HG02970 (cell line): ENCODE results near the gene DUOXA2.

Experiments used
- ATAC-seq: cut with Tn5 transposase; IDR thresholded peaks from one replicate; pipeline ENCODE4 v1.9.1; 2021; ENCODE audit warnings: mild to moderate bottlenecking, moderate library complexity, moderate number of reproducible peaks; ENCODE audit not compliant: unreplicated experiment, low FRiP score

Gene DUOXA2

GRCh38 chr15:45151998-45152828 lies 38.1 kb downstream of the DUOXA2 start:
- no peak for ATAC-seq

- ATAC-seq: no peak
Measured at GRCh38 chr15:45155739-45156138, 41.6 kb downstream of the DUOXA2 start.

GRCh38 chr15:45156744-45157455 lies 42.8 kb downstream of the DUOXA2 start:
- ATAC-seq: no peak

- no peak for ATAC-seq
Measured at GRCh38 chr15:45157974-45158373, 43.8 kb downstream of the DUOXA2 start.

GRCh38 chr15:45161666-45162065 lies 47.5 kb downstream of the DUOXA2 start:
- ATAC-seq: no peak

GRCh38 chr15:45162771-45163507 lies 48.8 kb downstream of the DUOXA2 start:
- ATAC-seq: no peak

GRCh38 chr15:45163508-45163856 lies 49.4 kb downstream of the DUOXA2 start:
- ATAC-seq: no peak

- ATAC-seq: no peak
Measured at GRCh38 chr15:45164914-45165313, 50.8 kb downstream of the DUOXA2 start.

GRCh38 chr15:45165536-45165935 lies 51.4 kb downstream of the DUOXA2 start:
- no peak for ATAC-seq

GRCh38 chr15:45166834-45167630 lies 52.9 kb downstream of the DUOXA2 start:
- peak; percentile 64 for ATAC-seq

- no peak for ATAC-seq
Measured at GRCh38 chr15:45167631-45168205, 53.6 kb downstream of the DUOXA2 start.
